Stimulated activated CD8-positive, alpha-beta memory T cell treated with anti-CD3 and anti-CD28 coated beads, Interleukin-2, amount 100 ng/mL, for 48 hours (primary cell): ENCODE measurements around the gene MYLK.

ENCODE experiments used
- DNase-seq, 2 donors: peaks; one replicate each; pipeline ENCODE4 v3.0.0-alpha.2; 2020; ENCODE audit warnings: low read depth in 2 of 2

Gene MYLK

GRCh38 chr3:123831420-123831819 is 52.7 kb downstream of the MYLK start:
- no peak for DNase-seq

- DNase-seq = no peak
Measured at GRCh38 chr3:123821920-123822319, 62.2 kb downstream of the MYLK start.

GRCh38 chr3:123819949-123820348 is 64.2 kb downstream of the MYLK start:
- DNase-seq = no peak

GRCh38 chr3:123818921-123819429 is 65.2 kb downstream of the MYLK start:
- no peak for DNase-seq

- DNase-seq = no peak
Measured at GRCh38 chr3:123818324-123818920, 65.7 kb downstream of the MYLK start.

GRCh38 chr3:123817413-123817812 is 66.7 kb downstream of the MYLK start:
- no peak for DNase-seq

GRCh38 chr3:123816673-123817207 is 67.4 kb downstream of the MYLK start:
- DNase-seq = no peak

- no peak for DNase-seq
Measured at GRCh38 chr3:123815981-123816380, 68.2 kb downstream of the MYLK start.

- DNase-seq = no peak
Measured at GRCh38 chr3:123813876-123814275, 70.3 kb downstream of the MYLK start.

GRCh38 chr3:123809597-123809996 is 74.5 kb downstream of the MYLK start:
- no peak for DNase-seq

- no peak for DNase-seq
Measured at GRCh38 chr3:123808812-123809211, 75.3 kb downstream of the MYLK start.

- DNase-seq = no peak
Measured at GRCh38 chr3:123807820-123808219, 76.3 kb downstream of the MYLK start.

GRCh38 chr3:123805504-123805903 is 78.6 kb downstream of the MYLK start:
- no peak for DNase-seq

GRCh38 chr3:123805101-123805500 is 79.0 kb downstream of the MYLK start:
- no peak for DNase-seq

- no peak for DNase-seq
Measured at GRCh38 chr3:123804676-123805075, 79.5 kb downstream of the MYLK start.

- DNase-seq = no peak
Measured at GRCh38 chr3:123803521-123803920, 80.6 kb downstream of the MYLK start.

GRCh38 chr3:123802007-123802625 is 82.0 kb downstream of the MYLK start:
- no peak for DNase-seq

GRCh38 chr3:123801474-123801873 is 82.7 kb downstream of the MYLK start:
- no peak for DNase-seq

GRCh38 chr3:123800362-123800682 is 83.8 kb downstream of the MYLK start:
- DNase-seq = no peak

GRCh38 chr3:123799544-123800361 is 84.4 kb downstream of the MYLK start:
- DNase-seq = no peak

- no peak for DNase-seq
Measured at GRCh38 chr3:123798550-123798949, 85.6 kb downstream of the MYLK start.

GRCh38 chr3:123795471-123796251 is 88.5 kb downstream of the MYLK start:
- DNase-seq = no peak
